Cardiac fibroblast (primary cell): ENCODE measurements around the gene EPB41L1.

Experiments used
- DNase-seq, 2 donors: peaks; one replicate each; pipeline versions ENCODE4 v3.0.0 to v3.0.0-alpha.2; 2010; ENCODE audit warnings: low read depth in 2 of 2
- H3K4me3 ChIP-seq, 2 donors: replicated peaks in 1 of 2; 1 replicate in 1 of 2; 2 replicates in 1 of 2; pipeline ENCODE4 v1.5.1; 2011; ENCODE audit warnings: low read depth in 2 of 2, low read length in 2 of 2, mild to moderate bottlenecking in 2 of 2, moderate library complexity in 1 of 2
- CTCF ChIP-seq: IDR thresholded peaks from one replicate; pipeline ENCODE4 v1.5.1; 2011; ENCODE audit warnings: low read depth, mild to moderate bottlenecking, low read length, inconsistent platforms

The EPB41L1 gene

GRCh38 chr20:36205026-36205425, 50.5 kb downstream of the EPB41L1 start:
- peak in 1 of 2 donors; percentile 5 for DNase-seq

GRCh38 chr20:36206068-36206467, 51.5 kb downstream of the EPB41L1 start:
- DNase-seq = no peak
- H3K4me3 ChIP-seq = no peak overlapping the region
- TF ChIP-seq CTCF = no peak

More at GRCh38 chr20:36205026-36205425, 50.5 kb downstream of the EPB41L1 start:
- no peak for TF ChIP-seq CTCF
- no peak overlapping the region for H3K4me3 ChIP-seq

- no peak overlapping the region for H3K4me3 ChIP-seq
- no peak for TF ChIP-seq CTCF
- no peak for DNase-seq
Observed at GRCh38 chr20:36206641-36207040, 52.1 kb downstream of the EPB41L1 start.

- H3K4me3 ChIP-seq = no peak overlapping the region
- TF ChIP-seq CTCF = no peak
- DNase-seq = no peak
Observed at GRCh38 chr20:36207602-36208001, 53.1 kb downstream of the EPB41L1 start.

- no peak overlapping the region for H3K4me3 ChIP-seq
- DNase-seq = no peak
- no peak for TF ChIP-seq CTCF
Observed at GRCh38 chr20:36208257-36208656, 53.7 kb downstream of the EPB41L1 start.

GRCh38 chr20:36210436-36211021, 56.0 kb downstream of the EPB41L1 start:
- H3K4me3 ChIP-seq = no peak overlapping the region
- DNase-seq = no peak
- no peak for TF ChIP-seq CTCF

GRCh38 chr20:36213362-36213761, 58.8 kb downstream of the EPB41L1 start:
- TF ChIP-seq CTCF = no peak
- H3K4me3 ChIP-seq = no peak overlapping the region
- no peak for DNase-seq
